SH-SY5Y (cell line): ENCODE measurements around the gene FNBP1L.

Experiments
- GATA2 ChIP-seq: IDR thresholded peaks from 2 replicates; pipeline ENCODE4 v1.6.1; 2011; ENCODE audit warnings: mild to moderate bottlenecking, low read depth, low read length
- GATA3 ChIP-seq: IDR thresholded peaks from 2 replicates; pipeline ENCODE4 v1.6.1; 2011; ENCODE audit warnings: low read depth, mild to moderate bottlenecking, low read length, moderate library complexity

- TF ChIP-seq GATA2 (no peak), GATA3 (no peak)
Observed at GRCh38 chr1:93504247-93505033, 56.5 kb downstream of the FNBP1L start.
